ENCODE data around the gene MAP3K2. TPM values are rescaled to one million over a fixed set of nuclear protein-coding genes. Genes with fewer than 3 reads are reported as not detected.

MAP3K2 gene
- total RNA-seq, 4 donors from 2014 or later, result 29.4 to 37.4 (median 31.3) TPM

DNA sequence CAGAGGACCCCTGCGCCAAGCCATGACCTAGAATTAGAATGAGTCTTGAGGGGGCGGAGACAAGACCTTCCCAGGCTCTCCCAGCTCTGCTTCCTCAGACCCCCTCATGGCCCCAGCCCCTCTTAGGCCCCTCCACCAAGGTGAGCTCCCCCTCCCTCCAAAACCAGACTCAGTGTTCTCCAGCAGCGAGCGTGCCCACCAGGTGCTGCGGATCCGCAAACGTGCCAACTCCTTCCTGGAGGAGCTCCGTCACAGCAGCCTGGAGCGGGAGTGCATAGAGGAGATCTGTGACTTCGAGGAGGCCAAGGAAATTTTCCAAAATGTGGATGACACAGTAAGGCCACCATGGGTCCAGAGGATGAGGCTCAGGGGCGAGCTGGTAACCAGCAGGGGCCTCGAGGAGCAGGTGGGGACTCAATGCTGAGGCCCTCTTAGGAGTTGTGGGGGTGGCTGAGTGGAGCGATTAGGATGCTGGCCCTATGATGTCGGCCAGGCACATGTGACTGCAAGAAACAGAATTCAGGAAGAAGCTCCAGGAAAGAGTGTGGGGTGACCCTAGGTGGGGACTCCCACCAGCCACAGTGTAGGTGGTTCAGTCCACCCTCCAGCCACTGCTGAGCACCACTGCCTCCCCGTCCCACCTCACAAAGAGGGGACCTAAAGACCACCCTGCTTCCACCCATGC, 33.5 kb upstream of the MAP3K2 start:
- TF ChIP-seq POLR2A (IDR thresholded peaks at IDR 0.05) (no peak), CTCF (IDR thresholded peaks at IDR 0.05) (no peak)
- no peaks in the 10 kb centered on the region for H3K9me3 ChIP-seq
- DNase-seq, result no peak

GRCh38 chr2:127420039-127420864, 32.5 kb upstream of the MAP3K2 start:
- Histone ChIP-seq H3K27ac (no peak overlapping the region), H3K4me3 (no peak overlapping the region), H3K9me3 (no peaks in the 10 kb centered on the region), H3K4me1 (peaks cover 18 to 37% (median 29%) of the 10 kb centered on the region in 3 donors), H3K36me3 (no peaks in the 10 kb centered on the region), H3K27me3 (peaks cover 0 to 91% (median 3%) of the 10 kb centered on the region in 4 donors)
- TF ChIP-seq CTCF (IDR thresholded peaks at IDR 0.05) (no peak), POLR2A (IDR thresholded peaks at IDR 0.05) (no peak)
- WGBS, 2 donors, result 41 to 60% methylated on average over 3 to 6 of the region's 8 CpGs
- intact Hi-C loops (cut with DNase I), result no loop called here
- no peak for DNase-seq

More for the DNA sequence above, 33.5 kb upstream of the MAP3K2 start:
- Histone ChIP-seq H3K36me3 (no peaks in the 10 kb centered on the region), H3K27me3 (peaks cover 0 to 97% (median 3%) of the 10 kb centered on the region in 4 donors), H3K27ac (no peak overlapping the region), H3K4me1 (peaks cover 15 to 27% (median 19%) of the 10 kb centered on the region in 3 donors), H3K4me3 (no peak overlapping the region)
- intact Hi-C loops (cut with DNase I), result no loop called here
- WGBS, 2 donors, result 73 to 85% methylated on average over 6 to 7 of the region's 15 CpGs

DNA sequence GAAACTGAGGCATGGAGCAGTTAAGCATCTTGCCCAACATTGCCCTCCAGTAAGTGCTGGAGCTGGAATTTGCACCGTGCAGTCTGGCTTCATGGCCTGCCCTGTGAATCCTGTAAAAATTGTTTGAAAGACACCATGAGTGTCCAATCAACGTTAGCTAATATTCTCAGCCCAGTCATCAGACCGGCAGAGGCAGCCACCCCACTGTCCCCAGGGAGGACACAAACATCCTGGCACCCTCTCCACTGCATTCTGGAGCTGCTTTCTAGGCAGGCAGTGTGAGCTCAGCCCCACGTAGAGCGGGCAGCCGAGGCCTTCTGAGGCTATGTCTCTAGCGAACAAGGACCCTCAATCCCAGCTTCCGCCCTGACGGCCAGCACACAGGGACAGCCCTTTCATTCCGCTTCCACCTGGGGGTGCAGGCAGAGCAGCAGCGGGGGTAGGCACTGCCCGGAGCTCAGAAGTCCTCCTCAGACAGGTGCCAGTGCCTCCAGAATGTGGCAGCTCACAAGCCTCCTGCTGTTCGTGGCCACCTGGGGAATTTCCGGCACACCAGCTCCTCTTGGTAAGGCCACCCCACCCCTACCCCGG, 31.8 kb upstream of the MAP3K2 start:
- no peak overlapping the region for H3K27ac ChIP-seq
- 78 to 80% methylated on average over 6 to 10 of the region's 15 CpGs for WGBS, 2 donors
- H3K4me1 ChIP-seq, result peaks cover 18 to 41% (median 30%) of the 10 kb centered on the region in 3 donors
- H3K4me3 ChIP-seq, result no peak overlapping the region
- no peak for TF ChIP-seq POLR2A (IDR thresholded peaks at IDR 0.05)
- TF ChIP-seq CTCF (IDR thresholded peaks at IDR 0.05), result no peak
- intact Hi-C loops (cut with DNase I), result loop anchor here (10.0 kb wide), 1 partner anchor 125 kb away; the partner anchor contains the start of gene ERCC3
- DNase-seq, result no peak
- H3K36me3 ChIP-seq, result no peaks in the 10 kb centered on the region
- H3K9me3 ChIP-seq, result no peaks in the 10 kb centered on the region
- peaks cover 0 to 84% (median 3%) of the 10 kb centered on the region in 4 donors for H3K27me3 ChIP-seq

GRCh38 chr2:127419112-127419430, 31.3 kb upstream of the MAP3K2 start:
- no peak overlapping the region for H3K27ac ChIP-seq
- H3K36me3 ChIP-seq, result no peaks in the 10 kb centered on the region
- H3K4me1 ChIP-seq, result peaks cover 18 to 43% (median 30%) of the 10 kb centered on the region in 3 donors
- peaks cover 0 to 79% (median 3%) of the 10 kb centered on the region in 4 donors for H3K27me3 ChIP-seq
- TF ChIP-seq CTCF (IDR thresholded peaks at IDR 0.05) (no peak), POLR2A (IDR thresholded peaks at IDR 0.05) (no peak)
- H3K9me3 ChIP-seq, result no peaks in the 10 kb centered on the region
- 87 to 96% methylated on average over 4 of the region's 4 CpGs for WGBS, 2 donors
- no peak for DNase-seq
- intact Hi-C loops (cut with DNase I), result loop anchor here (10.0 kb wide), 1 partner anchor 124 kb away; the partner anchor contains the start of gene ERCC3
- H3K4me3 ChIP-seq, result no peak overlapping the region

All from esophagus squamous epithelium (tissue), 5 donors.